CD4-positive, CD25-positive, alpha-beta regulatory T cell (primary cell): ENCODE data around the gene FYCO1. TPM values are rescaled to one million over a fixed set of nuclear protein-coding genes. Genes with fewer than 3 reads are reported as not detected.
A peak's percentile ranks its signal among the peaks of the same experiment; 100 is the strongest.

ENCODE experiments used
- ATAC-seq, 2 donors: fragments of 150-1000 bp; cut with Tn5 transposase; one replicate each; pipeline ENCODE4 v1.10.0; 2021; ENCODE audit warnings: low read depth in 2 of 2, moderate number of reproducible peaks in 2 of 2, moderate library complexity in 1 of 2
- DNase-seq, 3 donors: peaks; one replicate each; pipeline versions ENCODE4 v3.0.0 to v3.0.0-alpha.2; 2012 to 2022; ENCODE audit warnings: mixed read lengths in 1 of 3
- H3K27ac ChIP-seq: one replicate; pipeline ENCODE4 v1.7.0; 2013; ENCODE audit warnings: mild to moderate bottlenecking, low read length; ENCODE audit not compliant: insufficient read depth, poor library complexity, severe bottlenecking
- H3K27me3 ChIP-seq: one replicate; pipeline ENCODE4 v1.7.0; 2013; ENCODE audit warnings: low read length; ENCODE audit not compliant: control insufficient read depth, insufficient read depth
- H3K36me3 ChIP-seq: one replicate; pipeline ENCODE4 v1.7.0; 2013; ENCODE audit warnings: mild to moderate bottlenecking, low read length, moderate library complexity; ENCODE audit not compliant: control insufficient read depth, insufficient read depth
- H3K4me1 ChIP-seq: 2 replicates; pipeline ENCODE4 v1.7.0; 2013; ENCODE audit warnings: mild to moderate bottlenecking, low read length; ENCODE audit not compliant: insufficient read depth, control insufficient read depth, poor library complexity, severe bottlenecking
- H3K4me3 ChIP-seq: one replicate; pipeline ENCODE4 v1.7.0; 2013; ENCODE audit warnings: low read depth, mild to moderate bottlenecking, low read length, moderate library complexity
- H3K9me3 ChIP-seq, 2 experiments: 1 replicate in 1 of 2; 2 replicates in 1 of 2; pipeline ENCODE4 v1.7.0; 2013; ENCODE audit warnings: low read length in 2 of 2, mild to moderate bottlenecking in 1 of 2, moderate library complexity in 1 of 2; ENCODE audit not compliant: control insufficient read depth in 2 of 2
- H3K27ac Mint-ChIP-seq, 3 donors: one replicate each; pipeline ENCODE4 v1.8.0; 2020 to 2022; ENCODE audit warnings: mild to moderate bottlenecking in 3 of 3, mixed read lengths in 3 of 3, moderate library complexity in 2 of 3
- H3K27me3 Mint-ChIP-seq: one replicate; pipeline ENCODE4 v1.8.0; 2022; ENCODE audit warnings: mild to moderate bottlenecking, mixed read lengths
- H3K36me3 Mint-ChIP-seq: one replicate; pipeline ENCODE4 v1.8.0; 2020; ENCODE audit warnings: mixed read lengths
- H3K4me1 Mint-ChIP-seq, 4 donors: one replicate each; pipeline ENCODE4 v1.8.0; 2020 to 2022; ENCODE audit warnings: mixed read lengths in 4 of 4, mild to moderate bottlenecking in 1 of 4
- H3K4me3 Mint-ChIP-seq, 4 donors: one replicate each; pipeline ENCODE4 v1.8.0; 2020 to 2022; ENCODE audit warnings: mild to moderate bottlenecking in 4 of 4, mixed read lengths in 4 of 4, moderate library complexity in 3 of 4
- H3K9me3 Mint-ChIP-seq, 7 donors: one replicate each; pipeline ENCODE4 v1.8.0; 2020 to 2022; ENCODE audit warnings: mixed read lengths in 7 of 7, mild to moderate bottlenecking in 3 of 7, moderate library complexity in 2 of 7
- polyA plus RNA-seq, 4 donors: library from polyadenylated mRNA; unstranded; fragments of 300-500 nt; fragmentation: Illumina TruSeq; gene quantifications; one replicate each; pipeline ENCODE4 v1.2.3, GENCODE V29; 2021
- total RNA-seq: library from RNA; stranded (reverse); gene quantifications from one replicate; pipeline ENCODE4 v1.2.3, GENCODE V29; 2022

The FYCO1 gene
- total and polyA plus RNA-seq, 5 donors from 2014 or later, result 2.1 to 42.5 (median 2.6) TPM

DNA sequence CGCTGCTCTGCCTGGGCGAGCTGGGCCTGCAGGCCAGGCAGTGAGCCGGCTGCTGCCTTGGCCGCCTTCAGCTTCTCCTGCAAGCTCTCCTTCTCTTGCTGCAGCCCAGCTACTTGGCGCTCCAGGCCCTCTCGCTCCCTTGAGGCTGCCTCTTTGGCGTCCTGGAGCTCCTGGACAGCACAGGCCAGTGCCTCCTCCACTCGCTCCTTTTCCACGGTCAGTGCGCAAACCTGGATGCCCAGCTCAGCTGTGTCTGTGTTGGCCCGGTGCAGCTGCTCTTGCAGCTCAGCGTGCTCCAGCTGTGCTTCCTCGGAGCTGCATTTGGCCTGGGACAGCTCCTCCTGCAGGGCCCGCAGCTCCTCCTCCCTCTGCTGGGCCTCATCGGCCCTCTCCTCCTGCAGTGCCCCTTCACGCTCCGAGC is 29.2 kb downstream of the FYCO1 start:
- Mint-ChIP-seq H3K9me3 (no peaks in the 10 kb centered on the region), H3K36me3 (peaks cover 67% of the 10 kb centered on the region), H3K4me1 (peaks cover 29 to 67% (median 50%) of the 10 kb centered on the region in 4 donors), H3K27me3 (no peaks in the 10 kb centered on the region), H3K27ac (peak overlapping the region in 2 of 3 donors; percentile 83 to 89), H3K4me3 (peak overlapping the region in 1 of 4 donors; percentile 64)
- Histone ChIP-seq H3K4me1 (peaks cover 58% of the 10 kb centered on the region), H3K9me3 (no peaks in the 10 kb centered on the region), H3K27ac (peak overlapping the region; percentile 71), H3K27me3 (no peaks in the 10 kb centered on the region), H3K4me3 (no peak overlapping the region), H3K36me3 (peaks cover 80% of the 10 kb centered on the region)
- DNase-seq, result no peak
- ATAC-seq, result no peak

DNA sequence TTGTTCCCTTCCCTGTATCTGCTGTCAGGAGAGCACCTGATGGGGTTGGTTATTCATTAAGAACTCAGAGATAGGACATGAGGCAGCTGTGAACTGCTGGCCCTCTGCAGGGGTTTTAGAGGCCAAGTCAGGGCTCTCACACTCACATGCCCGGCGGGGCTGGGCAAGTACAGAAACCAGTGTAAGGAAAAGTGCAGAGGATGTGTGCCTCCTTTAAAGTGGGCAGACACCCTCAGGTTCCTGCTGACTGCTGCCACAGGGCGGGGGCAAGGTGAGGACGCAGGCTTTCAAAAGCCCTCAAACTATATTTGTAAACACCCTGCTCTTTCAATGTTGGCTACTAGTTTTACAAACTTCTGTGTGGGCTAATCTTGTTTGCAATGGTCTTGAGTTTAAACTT is 30.0 kb downstream of the FYCO1 start:
- H3K36me3 Mint-ChIP-seq, result peaks cover 66% of the 10 kb centered on the region
- H3K36me3 ChIP-seq, result peaks cover 83% of the 10 kb centered on the region
- peak; percentile 63 to 67 for ATAC-seq
- peak overlapping the region; percentile 62 to 93 (median 89) for H3K27ac Mint-ChIP-seq
- H3K4me1 Mint-ChIP-seq, result peaks cover 29 to 65% (median 46%) of the 10 kb centered on the region in 4 donors
- no peaks in the 10 kb centered on the region for H3K27me3 ChIP-seq
- H3K4me3 ChIP-seq, result peak overlapping the region; percentile 53
- H3K9me3 ChIP-seq, result no peaks in the 10 kb centered on the region
- H3K9me3 Mint-ChIP-seq, result no peaks in the 10 kb centered on the region
- H3K4me1 ChIP-seq, result peaks cover 58% of the 10 kb centered on the region
- peak overlapping the region; percentile 64 to 79 (median 68) for H3K4me3 Mint-ChIP-seq
- H3K27ac ChIP-seq, result peak overlapping the region; percentile 71
- H3K27me3 Mint-ChIP-seq, result no peaks in the 10 kb centered on the region
- DNase-seq, result peak in 2 of 3 donors; percentile 41 to 83

DNA sequence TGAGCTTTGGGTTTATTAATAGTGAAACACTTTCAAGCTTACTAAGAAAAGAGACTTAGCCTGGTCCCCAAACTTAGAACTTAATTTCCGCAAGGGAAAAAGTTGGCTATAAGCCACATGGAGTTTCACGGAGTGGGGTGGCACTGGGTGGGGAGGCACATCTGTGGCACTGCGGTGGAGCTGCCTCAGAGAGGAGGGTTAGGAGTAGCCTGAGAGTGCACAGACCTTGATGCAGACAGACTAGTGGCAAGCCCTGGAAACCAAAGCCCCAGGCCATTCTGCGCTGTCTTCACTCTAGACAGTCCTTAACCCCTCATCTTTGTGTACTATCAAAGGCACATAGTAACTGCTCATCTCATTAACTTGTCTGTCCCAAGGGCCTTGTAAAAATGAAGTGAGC is 30.4 kb downstream of the FYCO1 start:
- Mint-ChIP-seq H3K36me3 (peaks cover 65% of the 10 kb centered on the region), H3K27me3 (no peaks in the 10 kb centered on the region), H3K4me3 (peak overlapping the region; percentile 64 to 81 (median 68)), H3K27ac (peak overlapping the region; percentile 82 to 93 (median 89)), H3K4me1 (peaks cover 29 to 65% (median 43%) of the 10 kb centered on the region in 4 donors), H3K9me3 (no peaks in the 10 kb centered on the region)
- Histone ChIP-seq H3K9me3 (no peaks in the 10 kb centered on the region), H3K36me3 (peaks cover 82% of the 10 kb centered on the region), H3K4me3 (peak overlapping the region; percentile 37), H3K27ac (peak overlapping the region; percentile 71), H3K4me1 (peaks cover 58% of the 10 kb centered on the region), H3K27me3 (no peaks in the 10 kb centered on the region)
- peak; percentile 7 to 36 for ATAC-seq
- DNase-seq, result no peak

DNA sequence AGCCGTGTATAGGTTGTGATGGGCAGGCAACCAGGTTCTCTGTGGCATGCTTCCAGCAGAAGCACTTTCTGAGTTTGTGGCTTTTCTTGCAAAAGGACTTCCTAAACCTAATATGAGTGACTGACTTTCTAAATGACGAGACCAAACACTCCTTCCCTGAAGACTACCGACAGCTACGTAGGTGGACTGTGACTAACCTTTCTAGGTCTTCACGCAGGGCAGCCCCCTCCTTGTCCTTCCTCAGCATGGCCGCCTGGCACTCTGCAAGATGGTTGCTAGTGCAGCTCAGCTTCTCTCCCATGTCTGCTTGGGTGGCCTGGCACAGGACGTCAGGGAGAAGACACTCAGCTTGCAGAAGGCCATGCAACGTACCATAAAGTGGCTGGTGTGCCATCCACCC is 31.5 kb downstream of the FYCO1 start:
- Mint-ChIP-seq H3K27me3 (no peaks in the 10 kb centered on the region), H3K4me3 (peak overlapping the region in 2 of 4 donors; percentile 67 to 78), H3K4me1 (peaks cover 29 to 65% (median 42%) of the 10 kb centered on the region in 4 donors), H3K27ac (peak overlapping the region; percentile 80 to 89 (median 86)), H3K9me3 (no peaks in the 10 kb centered on the region), H3K36me3 (peaks cover 68% of the 10 kb centered on the region)
- peak; percentile 53 to 67 for ATAC-seq
- Histone ChIP-seq H3K9me3 (no peaks in the 10 kb centered on the region), H3K4me1 (peaks cover 58% of the 10 kb centered on the region), H3K36me3 (peaks cover 84% of the 10 kb centered on the region), H3K27ac (peak overlapping the region; percentile 71), H3K4me3 (no peak overlapping the region), H3K27me3 (no peaks in the 10 kb centered on the region)
- DNase-seq, result peak in 1 of 3 donors; percentile 74

DNA sequence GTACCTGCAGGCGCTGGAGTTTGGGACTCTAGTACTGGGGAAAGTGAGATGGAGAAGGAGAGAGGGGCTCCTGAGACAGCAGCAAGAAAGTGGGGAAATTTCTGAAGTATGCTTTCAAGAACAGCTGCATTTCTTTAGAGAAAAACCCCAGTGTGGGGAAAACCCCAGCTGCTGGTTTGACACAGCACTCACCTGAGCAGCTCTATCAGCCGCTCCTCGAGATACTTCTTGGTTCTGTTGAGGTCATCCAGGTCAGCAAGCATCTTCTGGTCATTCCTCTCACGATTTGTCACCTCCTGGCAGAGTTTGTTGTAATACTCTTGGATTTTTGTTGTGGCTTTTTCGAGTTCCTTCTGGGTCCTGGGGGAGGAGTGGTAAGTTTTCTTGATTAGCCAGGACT is 33.6 kb downstream of the FYCO1 start:
- Mint-ChIP-seq H3K4me3 (peak overlapping the region in 1 of 4 donors; percentile 36), H3K4me1 (peaks cover 26 to 54% (median 38%) of the 10 kb centered on the region in 4 donors)

DNA sequence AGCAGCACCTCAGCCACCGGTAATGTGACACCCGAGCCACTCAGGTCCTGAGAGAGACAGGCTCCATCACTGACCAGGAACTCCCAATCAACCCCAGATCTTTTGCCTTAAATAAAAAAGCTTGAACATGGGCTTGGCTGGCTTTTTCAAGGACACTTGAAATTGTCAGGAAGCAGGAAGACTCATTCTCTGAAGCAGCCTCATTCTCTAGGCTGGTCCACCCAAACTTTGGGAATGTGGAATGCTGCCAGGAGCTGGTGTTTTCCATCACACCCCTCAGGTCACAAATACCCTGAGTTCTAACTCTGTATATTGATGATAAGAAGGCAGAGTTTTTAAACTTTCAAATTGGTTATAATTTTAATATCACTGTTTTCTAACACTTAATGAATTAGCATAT is 35.3 kb downstream of the FYCO1 start:
- Histone ChIP-seq H3K27ac (no peak overlapping the region), H3K9me3 (no peaks in the 10 kb centered on the region), H3K36me3 (peaks cover 91% of the 10 kb centered on the region), H3K4me3 (no peak overlapping the region), H3K4me1 (peaks cover 41% of the 10 kb centered on the region), H3K27me3 (no peaks in the 10 kb centered on the region)
- no peak overlapping the region for H3K4me3 Mint-ChIP-seq
- H3K27ac Mint-ChIP-seq, result no peak overlapping the region
- no peaks in the 10 kb centered on the region for H3K27me3 Mint-ChIP-seq
- H3K36me3 Mint-ChIP-seq, result peaks cover 71% of the 10 kb centered on the region
- ATAC-seq (no peak), DNase-seq (no peak)
- H3K4me1 Mint-ChIP-seq, result peaks cover 21 to 43% (median 32%) of the 10 kb centered on the region in 4 donors
- no peaks in the 10 kb centered on the region for H3K9me3 Mint-ChIP-seq

More for the DNA sequence above, 33.6 kb downstream of the FYCO1 start:
- H3K27me3 ChIP-seq, result no peaks in the 10 kb centered on the region
- H3K36me3 ChIP-seq, result peaks cover 84% of the 10 kb centered on the region
- Mint-ChIP-seq H3K27ac (peak overlapping the region; percentile 68 to 79 (median 76)), H3K27me3 (no peaks in the 10 kb centered on the region), H3K9me3 (no peaks in the 10 kb centered on the region), H3K36me3 (peaks cover 66% of the 10 kb centered on the region)
- peak in 1 of 3 donors; percentile 28 for DNase-seq
- H3K9me3 ChIP-seq, result no peaks in the 10 kb centered on the region
- no peak overlapping the region for H3K4me3 ChIP-seq
- peaks cover 58% of the 10 kb centered on the region for H3K4me1 ChIP-seq
- ATAC-seq, result no peak
- peak overlapping the region; percentile 71 for H3K27ac ChIP-seq

DNA sequence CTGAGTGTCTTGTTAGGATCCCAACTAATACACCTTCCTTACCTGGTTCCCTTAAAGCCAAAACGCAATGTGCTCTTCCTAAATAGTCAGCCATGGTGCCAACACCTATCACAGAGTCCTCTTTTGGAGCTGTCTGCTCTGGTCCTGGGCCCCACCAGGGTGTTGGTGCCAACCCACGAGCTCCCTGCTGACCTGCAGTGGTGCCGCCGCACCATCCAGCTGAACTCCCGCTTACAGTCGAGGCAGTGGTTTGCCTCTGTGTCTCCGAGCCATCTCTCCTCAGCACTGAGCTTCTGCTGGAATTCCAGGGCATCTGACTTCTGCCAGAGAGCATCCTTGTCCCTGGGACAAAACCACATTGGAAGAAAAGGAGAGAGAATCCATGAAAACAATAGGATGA is 36.4 kb downstream of the FYCO1 start:
- peak overlapping the region in 2 of 3 donors; percentile 55 to 62 for H3K27ac Mint-ChIP-seq
- H3K9me3 Mint-ChIP-seq, result no peaks in the 10 kb centered on the region
- no peaks in the 10 kb centered on the region for H3K27me3 Mint-ChIP-seq
- DNase-seq (no peak), ATAC-seq (no peak)
- H3K4me3 Mint-ChIP-seq, result no peak overlapping the region
- H3K9me3 ChIP-seq, result no peaks in the 10 kb centered on the region
- H3K36me3 ChIP-seq, result peaks cover 94% of the 10 kb centered on the region
- peaks cover 73% of the 10 kb centered on the region for H3K36me3 Mint-ChIP-seq
- no peaks in the 10 kb centered on the region for H3K27me3 ChIP-seq
- no peak overlapping the region for H3K4me3 ChIP-seq
- H3K4me1 ChIP-seq, result peaks cover 30% of the 10 kb centered on the region
- no peak overlapping the region for H3K27ac ChIP-seq
- H3K4me1 Mint-ChIP-seq, result peaks cover 17 to 32% (median 25%) of the 10 kb centered on the region in 4 donors

DNA sequence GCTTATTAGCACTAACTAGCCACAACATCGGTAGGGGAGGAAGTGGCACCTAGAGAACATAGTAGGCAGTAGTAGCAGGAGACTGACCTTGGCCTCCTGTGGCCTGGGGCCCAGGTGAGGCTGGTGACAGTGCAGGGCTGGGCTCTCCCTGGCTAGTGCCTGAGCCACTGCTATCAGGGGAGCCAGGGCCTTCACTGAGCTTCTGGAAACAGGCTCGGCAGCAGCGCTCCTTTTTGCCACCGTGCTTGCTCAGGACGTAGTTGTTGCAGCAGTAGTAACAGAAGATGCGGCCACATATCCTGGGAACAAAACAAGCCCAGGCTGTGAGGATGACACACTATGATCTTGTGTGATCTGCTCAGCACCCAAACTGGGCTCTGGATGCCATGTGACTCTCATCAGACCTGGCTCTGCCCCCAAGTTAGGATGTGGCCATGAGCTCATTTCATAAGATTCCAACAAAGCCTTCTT is 37.3 kb downstream of the FYCO1 start:
- Mint-ChIP-seq H3K4me1 (peaks cover 11 to 29% (median 20%) of the 10 kb centered on the region in 4 donors), H3K36me3 (peaks cover 72% of the 10 kb centered on the region), H3K9me3 (no peaks in the 10 kb centered on the region), H3K27me3 (no peaks in the 10 kb centered on the region), H3K27ac (peak overlapping the region in 2 of 3 donors; percentile 26 to 35), H3K4me3 (no peak overlapping the region)
- no peak overlapping the region for H3K4me3 ChIP-seq
- H3K27ac ChIP-seq, result peak overlapping the region; percentile 15
- peaks cover 25% of the 10 kb centered on the region for H3K4me1 ChIP-seq
- H3K9me3 ChIP-seq, result no peaks in the 10 kb centered on the region
- DNase-seq, result no peak
- no peaks in the 10 kb centered on the region for H3K27me3 ChIP-seq
- peaks cover 98% of the 10 kb centered on the region for H3K36me3 ChIP-seq
- ATAC-seq, result no peak
